ENCODE measurements around the gene UMAD1. TPM values are rescaled to one million over a fixed set of nuclear protein-coding genes. Genes with fewer than 3 reads are reported as not detected.

Gene UMAD1
- total RNA-seq, 6 experiments from 2014 or later: 7.6 to 15.3 (median 9.5) TPM

DNA sequence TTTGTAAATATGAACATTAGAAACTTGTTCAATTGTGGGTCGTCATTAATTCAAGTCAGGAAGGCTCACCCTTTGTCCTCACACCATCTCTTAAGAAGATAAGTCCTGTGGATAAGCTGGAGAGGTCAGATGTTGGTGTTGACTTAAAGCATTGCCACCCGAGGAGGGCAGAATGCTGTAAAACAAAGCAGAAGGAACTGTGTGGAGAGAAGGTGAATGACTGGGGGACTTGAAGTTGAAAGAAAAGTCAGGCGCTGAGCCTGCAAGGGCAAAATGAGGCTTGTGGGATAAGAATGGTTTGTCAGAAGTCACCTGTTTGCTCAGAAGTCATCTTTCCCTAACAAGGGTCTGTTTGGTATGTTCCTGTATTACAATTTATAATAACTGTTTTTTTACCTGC lies 68.7 kb downstream of the UMAD1 start:
- DNase-seq: no peak
- Histone ChIP-seq H3K27me3 (no peaks in the 10 kb centered on the region), H3K27ac (no peak overlapping the region), H3K9me3 (no peaks in the 10 kb centered on the region), H3K4me3 (no peak overlapping the region), H3K4me1 (no peaks in the 10 kb centered on the region), H3K36me3 (no peaks in the 10 kb centered on the region)
- ATAC-seq: no peak
- intact Hi-C loops (cut with DNase I): no loop called here
- TF ChIP-seq POLR2A (IDR thresholded peaks at IDR 0.05): no peak
- TF ChIP-seq, protein P1, sequence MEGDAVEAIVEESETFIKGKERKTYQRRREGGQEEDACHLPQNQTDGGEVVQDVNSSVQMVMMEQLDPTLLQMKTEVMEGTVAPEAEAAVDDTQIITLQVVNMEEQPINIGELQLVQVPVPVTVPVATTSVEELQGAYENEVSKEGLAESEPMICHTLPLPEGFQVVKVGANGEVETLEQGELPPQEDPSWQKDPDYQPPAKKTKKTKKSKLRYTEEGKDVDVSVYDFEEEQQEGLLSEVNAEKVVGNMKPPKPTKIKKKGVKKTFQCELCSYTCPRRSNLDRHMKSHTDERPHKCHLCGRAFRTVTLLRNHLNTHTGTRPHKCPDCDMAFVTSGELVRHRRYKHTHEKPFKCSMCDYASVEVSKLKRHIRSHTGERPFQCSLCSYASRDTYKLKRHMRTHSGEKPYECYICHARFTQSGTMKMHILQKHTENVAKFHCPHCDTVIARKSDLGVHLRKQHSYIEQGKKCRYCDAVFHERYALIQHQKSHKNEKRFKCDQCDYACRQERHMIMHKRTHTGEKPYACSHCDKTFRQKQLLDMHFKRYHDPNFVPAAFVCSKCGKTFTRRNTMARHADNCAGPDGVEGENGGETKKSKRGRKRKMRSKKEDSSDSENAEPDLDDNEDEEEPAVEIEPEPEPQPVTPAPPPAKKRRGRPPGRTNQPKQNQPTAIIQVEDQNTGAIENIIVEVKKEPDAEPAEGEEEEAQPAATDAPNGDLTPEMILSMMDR (IDR thresholded peaks at IDR 0.05): no peak
- 63% methylated on average over 3 of the region's 3 CpGs for WGBS (ENCODE audit: insufficient coverage, low coverage, low lambda C conversion rate, missing lambda C conversion rate)

DNA sequence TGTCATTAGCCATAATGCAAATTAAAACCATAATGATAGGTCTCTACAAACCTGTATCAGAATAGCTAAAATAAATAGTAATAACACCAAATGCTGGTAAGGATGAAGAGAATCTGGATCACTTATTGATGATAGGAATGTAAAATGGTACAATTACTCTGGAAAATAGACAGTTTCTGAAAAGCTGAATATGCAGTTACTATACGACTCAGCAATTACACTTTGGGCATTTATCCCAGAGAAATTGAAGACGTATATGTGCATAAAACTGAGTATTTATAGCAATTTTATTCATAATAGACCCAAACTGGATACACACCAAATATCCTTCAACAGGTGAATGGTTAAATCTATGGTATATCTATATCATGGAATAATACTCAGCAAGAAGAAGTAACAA lies 69.9 kb downstream of the UMAD1 start:
- H3K4me3 ChIP-seq: no peak overlapping the region
- H3K27me3 ChIP-seq: no peaks in the 10 kb centered on the region
- H3K9me3 ChIP-seq: no peaks in the 10 kb centered on the region
- TF ChIP-seq, protein P1 (IDR thresholded peaks at IDR 0.05): no peak
- no peak for TF ChIP-seq POLR2A (IDR thresholded peaks at IDR 0.05)
- ATAC-seq (no peak), DNase-seq (no peak)
- H3K27ac ChIP-seq: no peak overlapping the region
- H3K36me3 ChIP-seq: no peaks in the 10 kb centered on the region
- H3K4me1 ChIP-seq: no peaks in the 10 kb centered on the region
- WGBS (ENCODE audit: insufficient coverage, low coverage, low lambda C conversion rate, missing lambda C conversion rate): 96% methylated on average over 2 of the region's 2 CpGs
- intact Hi-C loops (cut with DNase I): no loop called here

DNA sequence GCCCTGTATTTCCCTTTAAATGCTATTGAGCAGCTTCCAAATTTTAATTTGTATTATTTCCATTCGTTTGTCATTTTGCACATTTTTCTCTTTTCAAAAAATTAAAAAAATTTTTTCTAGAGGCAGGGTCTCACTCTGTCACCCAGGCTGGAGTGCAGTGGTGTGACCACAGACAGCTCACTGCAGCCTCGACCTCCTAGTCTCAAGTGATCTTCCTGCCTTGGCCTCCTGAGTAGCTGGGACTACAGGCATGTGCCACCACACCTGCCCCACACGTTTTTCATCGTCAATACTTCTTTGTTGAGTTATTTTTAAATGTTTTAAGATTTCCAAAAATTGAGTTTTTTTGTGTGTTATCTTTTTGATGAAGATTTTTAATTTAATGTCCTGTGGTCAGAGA lies 73.2 kb downstream of the UMAD1 start:
- WGBS (ENCODE audit: insufficient coverage, low coverage, low lambda C conversion rate, missing lambda C conversion rate): 81% methylated on average over 4 of the region's 4 CpGs
- ATAC-seq (no peak), DNase-seq (no peak)
- intact Hi-C loops (cut with DNase I): no loop called here
- no peak overlapping the region for H3K4me3 ChIP-seq
- no peaks in the 10 kb centered on the region for H3K36me3 ChIP-seq
- no peak overlapping the region for H3K27ac ChIP-seq
- H3K9me3 ChIP-seq: no peaks in the 10 kb centered on the region
- no peaks in the 10 kb centered on the region for H3K27me3 ChIP-seq
- no peaks in the 10 kb centered on the region for H3K4me1 ChIP-seq
- TF ChIP-seq, protein P1 (IDR thresholded peaks at IDR 0.05): no peak
- TF ChIP-seq POLR2A (IDR thresholded peaks at IDR 0.05): no peak

DNA sequence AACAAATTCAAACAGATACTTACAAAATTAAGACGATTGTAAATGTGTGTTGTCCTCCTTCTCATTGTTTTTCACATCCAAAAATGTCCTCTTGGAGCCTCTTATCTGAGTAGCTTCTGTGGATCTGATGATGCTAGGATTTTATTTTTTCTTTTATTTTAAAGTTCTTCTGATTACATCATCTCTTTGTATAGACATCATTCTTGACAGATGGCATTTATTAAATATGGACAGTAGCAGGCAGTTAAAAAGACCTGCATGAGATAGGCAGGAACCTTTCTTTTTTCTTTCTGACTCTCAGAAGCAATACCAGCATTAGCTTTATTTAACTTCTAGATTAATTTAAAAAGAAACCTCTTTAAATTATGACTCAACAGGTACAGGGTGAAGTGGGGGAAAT lies 77.9 kb downstream of the UMAD1 start, which contains the start of gene RPA3:
TSS of gene RPA3 (minus strand) at position 116 of the 400 bp plus-strand sequence. CDS start 78,189 bp downstream, outside the sequence.
- no peak within 1 kb of the TSS for H3K27ac ChIP-seq
- H3K4me3 ChIP-seq: no peak within 1 kb of the TSS
- ATAC-seq: no peak
- H3K4me1 ChIP-seq: no peaks in the 10 kb centered on the region
- DNase-seq: no peak
- H3K27me3 ChIP-seq: no peaks in the 10 kb centered on the region
- H3K36me3 ChIP-seq: no peaks in the 10 kb centered on the region
- TF ChIP-seq, protein P1 (IDR thresholded peaks at IDR 0.05): no peak
- TF ChIP-seq POLR2A (IDR thresholded peaks at IDR 0.05): no peak
- no peaks in the 10 kb centered on the region for H3K9me3 ChIP-seq
- WGBS (ENCODE audit: insufficient coverage, low coverage, low lambda C conversion rate, missing lambda C conversion rate): 78% methylated on average over 1 of the region's 1 CpG
- intact Hi-C loops (cut with DNase I): no loop called here

DNA sequence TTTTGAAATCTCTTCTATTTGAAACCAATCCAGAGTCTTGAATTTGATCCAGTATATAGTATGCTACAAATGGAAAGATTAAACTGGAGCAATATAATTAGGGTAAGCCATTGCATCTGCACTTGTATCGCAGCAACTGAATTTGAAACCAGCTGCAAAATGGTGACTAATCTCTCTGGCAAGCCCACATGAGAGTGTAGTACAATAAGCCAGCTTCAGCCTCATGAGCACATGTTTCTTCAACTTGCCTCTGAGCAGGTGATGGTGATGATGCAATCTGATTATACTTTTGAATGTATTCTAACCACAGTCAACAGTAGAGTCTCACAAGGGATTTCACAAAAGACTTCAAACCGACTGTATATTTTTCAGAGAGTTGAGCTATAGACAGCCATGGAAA lies 78.7 kb downstream of the UMAD1 start:
- ATAC-seq (peak; percentile 36 to 92 (median 58)), DNase-seq (no peak)
- TF ChIP-seq, protein P1 (IDR thresholded peaks at IDR 0.05): no peak
- TF ChIP-seq POLR2A (IDR thresholded peaks at IDR 0.05): no peak
- Histone ChIP-seq H3K36me3 (no peaks in the 10 kb centered on the region), H3K4me1 (no peaks in the 10 kb centered on the region), H3K4me3 (no peak overlapping the region), H3K27ac (no peak overlapping the region), H3K27me3 (no peaks in the 10 kb centered on the region), H3K9me3 (no peaks in the 10 kb centered on the region)
- intact Hi-C loops (cut with DNase I): no loop called here
- 59% methylated on average over 2 of the region's 2 CpGs for whole genome bisulfite sequencing (ENCODE audit: insufficient coverage, low coverage, low lambda C conversion rate, missing lambda C conversion rate)
